Breast epithelium (tissue), 3 donors: Measurements from ENCODE around the gene BRDT.

ENCODE experiments used
- CTCF ChIP-seq, 3 donors: fragments of 450-650 bp; IDR thresholded peaks; one replicate each; pipeline ENCODE4 v1.5.1; 2016 to 2017; ENCODE audit warnings: antibody characterized with exemption in 3 of 3, mild to moderate bottlenecking in 3 of 3, moderate library complexity in 3 of 3
- POLR2A ChIP-seq: fragments of 450-650 bp; IDR thresholded peaks from one replicate; pipeline ENCODE4 v1.6.1; 2016; ENCODE audit warnings: antibody characterized with exemption, mild to moderate bottlenecking, moderate library complexity
- POLR2AphosphoS5 ChIP-seq, 3 donors: sonication (generic); formaldehyde crosslinking; IDR thresholded peaks; one replicate each; pipeline ENCODE4 v1.6.1; 2017; ENCODE audit warnings: antibody characterized with exemption in 3 of 3

- no peak for TF ChIP-seq CTCF (IDR thresholded peaks at IDR 0.05)
- no peak for TF ChIP-seq POLR2AphosphoS5 (IDR thresholded peaks at IDR 0.05)
- no peak for TF ChIP-seq POLR2A
Measured at GRCh38 chr1:91925644-91926435, 23.4 kb upstream of the BRDT start.
